Natural killer cell treated with Interleukin-12 subunit alpha and Interleukin-12 subunit beta and Interleukin-15 and Interleukin-18, amount 100 ng/mL, for 72 hours (primary cell): ENCODE data around the gene PRR7. TPM values are rescaled to one million over a fixed set of nuclear protein-coding genes. Genes with fewer than 3 reads are reported as not detected.
A peak's percentile ranks its signal among the peaks of the same experiment; 100 is the strongest.

ENCODE experiments used
- ATAC-seq, 2 donors: fragments of 150-1000 bp; cut with Tn5 transposase in 1 of 2; sonication (Bioruptor Pico), chemical (Tn5 transposase) in 1 of 2; 2 replicates each; pipeline ENCODE4 v1.10.0; 2021
- DNase-seq: peaks from one replicate; pipeline ENCODE4 v3.0.0; 2022; ENCODE audit warnings: low spot score
- H3K27ac Mint-ChIP-seq, 2 donors: 1 replicate in 1 of 2; 2 replicates in 1 of 2; pipeline ENCODE4 v1.8.0; 2022; ENCODE audit warnings: mixed read lengths in 2 of 2, mild to moderate bottlenecking in 1 of 2, moderate library complexity in 1 of 2
- H3K27me3 Mint-ChIP-seq, 2 donors: 1 replicate in 1 of 2; 2 replicates in 1 of 2; pipeline ENCODE4 v1.8.0; 2022; ENCODE audit warnings: mixed read lengths in 2 of 2
- H3K36me3 Mint-ChIP-seq: one replicate; pipeline ENCODE4 v1.8.0; 2022; ENCODE audit warnings: mixed read lengths
- H3K4me1 Mint-ChIP-seq, 2 donors: 1 replicate in 1 of 2; 2 replicates in 1 of 2; pipeline ENCODE4 v1.8.0; 2022; ENCODE audit warnings: low read depth in 2 of 2, mixed read lengths in 2 of 2, mild to moderate bottlenecking in 1 of 2
- H3K4me3 Mint-ChIP-seq: one replicate; pipeline ENCODE4 v1.8.0; 2022; ENCODE audit warnings: mixed read lengths
- H3K9me3 Mint-ChIP-seq: 2 replicates; pipeline ENCODE4 v1.8.0; 2022; ENCODE audit warnings: mixed read lengths
- total RNA-seq, 2 donors: library from RNA; stranded (reverse); gene quantifications; one replicate each; pipeline ENCODE4 v1.2.3, GENCODE V29; 2022

Gene PRR7
- total RNA-seq, 2 donors from 2014 or later, result 0.83 to 2.6 TPM

DNA sequence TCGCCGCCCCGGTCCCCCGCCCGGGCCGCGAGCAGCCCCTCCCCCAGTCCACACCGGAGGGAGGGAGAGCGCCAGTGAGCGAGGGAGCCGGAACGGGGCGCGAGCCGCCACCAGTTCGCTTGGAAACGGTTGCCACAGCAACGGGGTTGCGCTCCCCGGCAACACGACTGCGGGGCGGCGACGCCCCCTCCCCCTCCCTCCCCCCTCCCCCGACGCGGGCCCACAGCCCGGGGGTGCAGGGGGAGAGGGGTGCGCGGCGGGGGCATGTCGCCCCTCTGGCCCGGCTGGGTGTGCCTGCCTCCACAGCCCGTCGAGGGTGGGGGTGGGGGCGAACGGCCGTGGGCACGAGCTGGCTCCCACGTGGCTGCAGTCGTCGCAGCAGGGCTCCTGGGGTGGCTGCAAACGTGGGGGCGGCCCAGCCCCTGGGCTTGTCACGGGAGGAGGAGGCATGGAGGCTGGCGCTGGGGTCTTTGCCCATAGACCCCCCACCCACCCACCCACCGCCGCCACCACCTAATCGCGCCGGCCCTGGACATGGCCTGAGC lies 524 bp downstream of the PRR7 start:
- H3K27me3 Mint-ChIP-seq, result peaks cover 0 to 6% of the 10 kb centered on the region in 2 donors
- H3K36me3 Mint-ChIP-seq, result no peaks in the 10 kb centered on the region
- peaks cover 30 to 34% of the 10 kb centered on the region in 2 donors for H3K4me1 Mint-ChIP-seq
- H3K27ac Mint-ChIP-seq, result no peak overlapping the region
- H3K9me3 Mint-ChIP-seq, result no peaks in the 10 kb centered on the region
- peak; percentile 48 to 53 for ATAC-seq
- H3K4me3 Mint-ChIP-seq, result no peak overlapping the region
- DNase-seq, result no peak

DNA sequence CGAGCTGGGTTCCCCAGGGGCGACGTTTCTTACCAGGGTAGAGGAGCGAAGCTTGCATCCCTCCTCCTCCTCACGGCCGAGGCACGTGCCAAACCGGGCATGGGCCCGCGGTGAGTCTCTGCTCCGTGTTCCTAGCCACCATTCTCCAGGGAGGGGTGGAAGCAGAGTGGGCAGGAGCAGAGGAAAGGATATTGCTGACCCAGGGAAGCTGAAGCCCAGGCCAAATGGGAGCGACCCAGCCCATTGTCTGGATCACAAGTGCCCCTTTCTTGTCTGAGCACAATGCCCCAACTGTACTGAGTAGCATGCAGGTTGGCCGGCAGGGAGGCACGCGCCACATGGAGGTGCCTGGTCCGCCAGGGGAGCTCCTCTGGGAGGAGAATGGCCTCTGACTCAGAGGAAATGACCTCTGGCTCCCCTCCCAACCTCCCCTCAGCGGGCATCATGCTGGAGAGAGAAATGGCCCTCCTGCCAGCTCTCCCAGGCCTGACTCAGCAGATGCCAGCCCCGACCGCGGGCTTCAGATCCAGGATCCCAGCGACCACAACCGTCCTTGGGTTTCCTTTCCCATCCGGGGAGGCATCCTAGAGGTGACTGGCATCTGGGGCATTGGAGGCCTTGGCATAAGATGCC lies 1.1 kb downstream of the PRR7 start:
- Mint-ChIP-seq H3K27ac (peak overlapping the region in 1 of 2 donors; percentile 35), H3K36me3 (no peaks in the 10 kb centered on the region), H3K27me3 (peaks cover 0 to 6% of the 10 kb centered on the region in 2 donors), H3K4me1 (peaks cover 30 to 31% of the 10 kb centered on the region in 2 donors), H3K9me3 (no peaks in the 10 kb centered on the region), H3K4me3 (peak overlapping the region; percentile 52)
- ATAC-seq (no peak), DNase-seq (no peak)

DNA sequence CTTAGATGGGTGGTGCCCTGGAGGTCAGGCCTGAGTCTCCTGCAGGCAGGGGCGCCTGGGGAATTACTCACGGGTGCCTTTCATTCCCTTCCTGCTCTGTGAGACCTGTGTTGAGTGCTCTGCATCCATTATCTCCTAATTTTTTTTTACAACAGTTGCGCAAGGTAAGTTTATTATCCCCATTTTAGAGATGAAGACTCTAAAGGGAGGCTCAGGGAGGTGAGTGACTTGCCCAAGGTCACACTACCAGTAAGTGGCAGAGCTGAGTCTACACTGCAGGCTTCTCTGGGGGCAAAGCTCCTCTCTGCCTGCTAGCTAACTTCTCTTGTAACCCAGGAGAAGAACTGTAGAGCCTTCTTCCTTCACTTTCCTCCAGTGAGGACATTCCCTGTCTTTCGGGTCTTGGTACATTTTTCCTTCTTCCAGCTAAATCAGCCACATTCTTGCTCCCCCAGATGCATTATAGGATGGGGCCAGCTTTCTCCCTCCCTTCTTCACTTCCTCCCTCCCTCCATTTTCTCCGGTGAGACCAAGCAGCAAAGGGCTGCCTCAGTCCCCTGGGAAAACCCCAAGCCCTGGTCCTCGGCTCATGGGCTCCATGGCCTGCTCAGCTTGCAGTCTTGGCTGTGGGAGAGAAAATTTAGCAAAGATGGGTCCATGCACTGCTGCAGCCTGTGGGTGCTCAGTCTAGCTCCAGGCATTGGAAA lies 1.8 kb downstream of the PRR7 start:
- Mint-ChIP-seq H3K4me1 (peaks cover 33 to 36% of the 10 kb centered on the region in 2 donors), H3K36me3 (no peaks in the 10 kb centered on the region), H3K27me3 (peaks cover 0 to 6% of the 10 kb centered on the region in 2 donors), H3K27ac (peak overlapping the region in 1 of 2 donors; percentile 35), H3K4me3 (peak overlapping the region; percentile 52), H3K9me3 (no peaks in the 10 kb centered on the region)
- ATAC-seq (no peak), DNase-seq (no peak)

DNA sequence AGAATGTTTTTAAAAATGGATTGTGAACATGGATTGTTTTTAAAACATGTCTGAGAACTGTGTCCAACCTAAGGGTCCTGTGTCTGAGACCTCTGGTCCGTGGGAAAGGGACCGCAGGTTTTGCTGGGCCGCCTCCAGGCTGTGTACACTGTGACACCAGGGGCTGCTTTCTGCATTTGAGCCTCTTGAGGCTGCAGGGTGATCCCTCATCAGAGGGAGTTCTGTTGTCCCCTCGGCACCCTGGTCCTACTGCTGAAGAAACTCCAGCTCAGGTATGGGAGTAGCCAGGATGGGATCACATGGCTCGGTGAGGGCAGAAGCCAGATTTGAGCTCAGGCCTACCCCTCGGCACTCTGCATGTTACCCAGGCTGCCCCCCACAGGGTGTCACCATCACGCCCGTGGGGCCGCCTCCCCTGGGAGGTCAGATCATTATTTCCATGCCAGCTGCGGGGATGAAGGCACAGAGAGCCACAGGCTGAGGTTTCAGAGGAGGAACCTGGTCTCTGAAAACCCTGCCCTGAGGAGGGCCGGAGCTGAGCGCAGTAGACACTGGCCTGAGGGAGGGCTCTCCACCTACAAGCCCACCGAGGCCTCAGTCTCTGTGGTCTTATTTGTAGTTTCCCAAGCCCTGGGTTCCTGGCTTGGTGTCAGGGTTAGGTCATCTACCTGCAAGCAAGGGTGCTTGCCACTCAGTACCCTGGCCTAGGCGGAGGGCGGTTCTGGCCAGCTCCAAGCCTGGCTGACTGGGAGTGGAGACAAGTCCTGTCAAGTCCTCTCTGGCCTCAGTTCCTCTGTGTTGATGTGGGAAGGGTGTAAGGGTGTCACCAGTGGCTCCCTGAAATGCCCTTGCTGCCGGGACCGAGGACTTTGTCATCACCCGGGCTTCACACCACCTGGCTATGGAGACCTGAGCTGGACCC lies 2.8 kb downstream of the PRR7 start:
- H3K27me3 Mint-ChIP-seq, result peaks cover 0 to 6% of the 10 kb centered on the region in 2 donors
- H3K27ac Mint-ChIP-seq, result no peak overlapping the region
- ATAC-seq (no peak), DNase-seq (no peak)
- H3K9me3 Mint-ChIP-seq, result no peaks in the 10 kb centered on the region
- H3K4me1 Mint-ChIP-seq, result peaks cover 35 to 39% of the 10 kb centered on the region in 2 donors
- no peaks in the 10 kb centered on the region for H3K36me3 Mint-ChIP-seq
- H3K4me3 Mint-ChIP-seq, result no peak overlapping the region

DNA sequence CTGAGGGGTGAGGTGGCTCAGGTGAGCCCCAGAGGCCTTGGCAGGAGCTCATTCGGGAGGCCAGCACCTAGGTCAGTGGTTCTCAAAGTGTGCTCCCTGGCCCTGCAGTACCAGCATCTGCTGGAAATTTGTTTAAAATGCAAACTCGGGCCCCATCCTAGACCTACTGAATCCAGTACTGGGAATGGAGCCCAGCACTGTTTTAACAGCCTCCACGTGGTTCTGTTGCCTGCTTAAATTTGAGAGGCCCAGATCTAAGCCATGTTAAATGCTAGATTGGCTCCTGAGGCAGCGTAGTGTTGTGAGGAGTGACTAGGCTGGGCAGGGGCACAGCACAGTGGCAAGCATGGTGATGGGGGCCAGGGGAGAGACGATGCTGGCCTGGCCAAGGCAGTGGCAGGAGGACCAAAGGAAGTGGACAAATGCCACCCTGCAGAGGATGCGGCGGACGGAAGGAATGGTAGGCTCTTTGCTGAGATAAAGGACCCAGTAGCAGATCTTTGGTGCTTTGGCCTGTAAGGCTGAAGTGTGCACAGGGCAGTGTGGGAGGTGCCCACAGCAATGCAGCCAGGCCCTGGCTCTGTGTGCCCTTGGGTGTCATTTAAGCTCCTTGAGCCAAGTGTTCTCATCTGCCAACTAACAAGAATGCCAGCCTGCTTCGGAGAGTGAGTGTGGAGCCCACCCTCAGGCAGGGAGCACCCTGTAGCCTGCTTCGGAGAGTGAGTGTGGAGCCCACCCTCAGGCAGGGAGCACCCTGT lies 4.2 kb downstream of the PRR7 start:
- no peak for DNase-seq

DNA sequence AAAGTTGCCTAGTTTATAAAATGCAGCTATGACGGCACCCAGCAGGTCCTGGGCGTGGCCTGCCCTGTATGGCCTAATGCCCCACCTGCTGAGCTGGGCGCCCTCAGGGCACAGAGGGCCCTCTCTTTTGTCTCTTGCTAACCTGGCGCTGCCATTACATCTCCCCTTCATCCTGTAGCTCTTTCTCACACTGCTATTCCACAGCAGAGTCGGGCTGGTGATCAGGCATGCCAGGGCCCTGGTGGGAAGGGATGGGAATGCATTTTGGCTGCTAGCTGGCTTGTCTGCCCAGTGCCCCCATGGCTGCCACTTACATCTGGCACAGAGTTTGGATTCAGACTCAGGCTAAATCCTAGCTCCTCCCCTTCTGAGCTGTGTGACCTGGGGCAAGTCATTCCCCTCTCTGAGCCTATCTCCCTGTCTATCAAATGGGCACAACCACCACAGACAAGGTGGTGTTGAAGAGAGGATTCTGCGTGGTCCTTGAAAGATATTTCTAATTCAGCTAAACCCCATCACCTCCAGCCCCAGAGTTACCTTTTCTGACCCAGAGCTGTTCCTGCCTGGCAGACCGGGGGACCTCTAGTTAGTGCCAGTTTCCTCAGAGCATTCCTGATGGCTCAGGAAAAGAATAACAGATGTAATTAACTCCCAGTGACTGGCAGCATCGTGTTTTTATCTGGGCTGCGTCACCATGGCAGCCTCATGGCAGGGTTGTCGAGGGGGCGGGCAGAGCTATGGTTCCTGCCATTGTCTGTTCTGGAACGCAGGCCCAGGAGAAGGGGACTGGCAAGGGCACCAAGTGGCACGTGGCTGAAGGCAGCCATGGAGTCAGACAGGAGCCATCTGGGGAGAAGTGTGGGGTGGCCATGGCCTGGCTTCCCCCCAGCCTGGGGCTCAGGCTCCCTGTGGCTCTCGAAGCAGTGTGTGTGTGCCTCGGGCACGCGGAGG lies 6.3 kb downstream of the PRR7 start:
- Mint-ChIP-seq H3K9me3 (no peaks in the 10 kb centered on the region), H3K27me3 (peaks cover 0 to 6% of the 10 kb centered on the region in 2 donors), H3K27ac (no peak overlapping the region), H3K4me1 (peaks cover 19 to 20% of the 10 kb centered on the region in 2 donors), H3K36me3 (no peaks in the 10 kb centered on the region), H3K4me3 (no peak overlapping the region)
- ATAC-seq (no peak), DNase-seq (no peak)

More for the DNA sequence above, 4.2 kb downstream of the PRR7 start:
- Mint-ChIP-seq H3K4me3 (no peak overlapping the region), H3K9me3 (no peaks in the 10 kb centered on the region), H3K36me3 (no peaks in the 10 kb centered on the region), H3K27ac (peak overlapping the region in 1 of 2 donors; percentile 37), H3K4me1 (peaks cover 24 to 25% of the 10 kb centered on the region in 2 donors), H3K27me3 (peaks cover 0 to 6% of the 10 kb centered on the region in 2 donors)
- no peak for ATAC-seq

DNA sequence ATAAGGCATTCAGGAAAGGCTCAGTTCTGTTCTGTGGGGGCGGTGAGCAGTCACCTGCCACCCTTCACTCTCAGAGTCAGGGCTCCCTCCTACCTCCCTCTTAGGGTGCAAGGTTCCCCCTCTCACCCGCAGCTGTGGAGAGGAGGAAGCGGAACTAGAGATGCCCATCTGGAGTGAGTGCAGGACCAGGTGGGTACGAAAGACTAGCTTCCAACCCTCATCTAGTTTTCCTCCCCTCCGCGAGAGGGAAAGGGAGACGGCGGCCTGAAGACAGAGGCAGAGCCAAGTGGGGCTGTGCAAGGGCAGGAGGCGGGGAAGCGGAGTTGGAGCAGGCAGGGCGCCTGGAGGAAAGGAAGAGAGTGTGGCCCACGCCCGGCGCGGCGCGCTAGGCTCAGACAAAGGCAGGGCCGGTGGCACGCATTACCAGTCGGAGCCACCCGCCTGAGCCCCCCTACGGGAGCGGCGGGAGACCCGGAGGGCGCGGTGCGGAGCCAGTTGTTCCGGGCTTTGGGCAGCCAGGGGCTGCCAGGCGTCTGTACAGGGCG lies 7.3 kb downstream of the PRR7 start:
- Mint-ChIP-seq H3K36me3 (no peaks in the 10 kb centered on the region), H3K27ac (peak overlapping the region in 1 of 2 donors; percentile 41), H3K27me3 (peaks cover 0 to 3% of the 10 kb centered on the region in 2 donors), H3K4me3 (peak overlapping the region; percentile 79), H3K9me3 (no peaks in the 10 kb centered on the region), H3K4me1 (peaks cover 10 to 16% of the 10 kb centered on the region in 2 donors)
- ATAC-seq, result no peak
- no peak for DNase-seq

DNA sequence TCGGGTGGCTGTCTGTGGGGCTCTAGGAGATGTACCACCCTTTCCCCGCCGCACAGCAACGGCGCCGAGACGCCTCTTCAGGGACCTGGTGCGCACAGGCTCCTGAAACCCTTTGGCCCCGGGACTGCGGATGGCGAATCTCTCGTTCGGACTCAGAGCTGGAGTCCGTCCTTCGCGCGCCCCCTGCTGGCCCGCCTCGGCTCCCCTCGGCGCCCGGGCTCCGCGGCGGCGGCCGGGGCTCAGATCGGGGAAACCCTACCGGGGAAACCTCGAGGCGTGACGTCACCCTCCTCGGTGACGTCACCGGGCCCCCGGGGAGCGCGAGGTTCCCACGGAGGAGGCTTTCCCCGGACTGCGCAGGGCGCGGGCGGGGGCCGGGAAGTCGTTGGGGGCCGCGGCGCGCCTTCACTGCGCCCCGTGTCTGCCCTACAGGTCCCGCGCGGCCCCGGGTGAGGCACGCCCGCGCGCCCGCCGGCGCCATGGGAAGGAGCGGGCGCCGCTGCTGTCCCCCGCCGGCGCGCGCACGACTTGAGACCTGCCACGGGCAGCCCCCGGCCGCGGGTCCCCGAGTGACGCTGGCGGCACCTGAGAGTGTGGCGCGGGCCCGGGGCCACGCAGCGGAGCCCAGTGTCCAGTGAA lies 7.9 kb downstream of the PRR7 start:
- Mint-ChIP-seq H3K4me1 (peaks cover 10 to 16% of the 10 kb centered on the region in 2 donors), H3K9me3 (no peaks in the 10 kb centered on the region), H3K4me3 (peak overlapping the region; percentile 73), H3K27me3 (peaks cover 0 to 3% of the 10 kb centered on the region in 2 donors), H3K27ac (no peak overlapping the region), H3K36me3 (no peaks in the 10 kb centered on the region)
- ATAC-seq, result peak; percentile 79 to 85
- DNase-seq, result peak; percentile 94

DNA sequence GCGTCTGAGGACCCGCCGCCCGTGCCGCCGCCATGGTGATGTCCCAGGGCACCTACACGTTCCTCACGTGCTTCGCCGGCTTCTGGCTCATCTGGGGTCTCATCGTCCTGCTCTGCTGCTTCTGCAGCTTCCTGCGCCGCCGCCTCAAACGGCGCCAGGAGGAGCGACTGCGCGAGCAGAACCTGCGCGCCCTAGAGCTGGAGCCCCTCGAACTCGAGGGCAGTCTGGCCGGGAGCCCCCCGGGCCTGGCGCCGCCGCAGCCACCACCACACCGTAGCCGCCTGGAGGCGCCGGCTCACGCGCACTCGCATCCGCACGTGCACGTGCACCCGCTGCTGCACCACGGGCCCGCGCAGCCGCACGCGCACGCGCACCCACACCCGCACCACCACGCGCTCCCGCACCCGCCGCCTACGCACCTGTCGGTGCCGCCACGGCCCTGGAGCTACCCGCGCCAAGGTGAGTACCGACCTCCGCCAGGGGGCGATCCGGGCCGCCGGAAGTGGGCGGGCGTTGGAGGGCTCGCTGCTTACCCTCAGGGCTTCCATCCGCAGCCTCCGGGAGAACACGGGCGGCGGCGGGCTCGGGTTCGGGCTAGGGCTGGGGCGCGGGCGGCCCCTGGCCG lies 8.5 kb downstream of the PRR7 start:
- no peaks in the 10 kb centered on the region for H3K36me3 Mint-ChIP-seq
- H3K9me3 Mint-ChIP-seq, result no peaks in the 10 kb centered on the region
- H3K27me3 Mint-ChIP-seq, result peaks cover 0 to 3% of the 10 kb centered on the region in 2 donors
- DNase-seq, result peak; percentile 91
- H3K4me3 Mint-ChIP-seq, result peak overlapping the region; percentile 73
- H3K4me1 Mint-ChIP-seq, result peaks cover 10 to 16% of the 10 kb centered on the region in 2 donors
- H3K27ac Mint-ChIP-seq, result no peak overlapping the region
- ATAC-seq, result peak; percentile 72 to 79

DNA sequence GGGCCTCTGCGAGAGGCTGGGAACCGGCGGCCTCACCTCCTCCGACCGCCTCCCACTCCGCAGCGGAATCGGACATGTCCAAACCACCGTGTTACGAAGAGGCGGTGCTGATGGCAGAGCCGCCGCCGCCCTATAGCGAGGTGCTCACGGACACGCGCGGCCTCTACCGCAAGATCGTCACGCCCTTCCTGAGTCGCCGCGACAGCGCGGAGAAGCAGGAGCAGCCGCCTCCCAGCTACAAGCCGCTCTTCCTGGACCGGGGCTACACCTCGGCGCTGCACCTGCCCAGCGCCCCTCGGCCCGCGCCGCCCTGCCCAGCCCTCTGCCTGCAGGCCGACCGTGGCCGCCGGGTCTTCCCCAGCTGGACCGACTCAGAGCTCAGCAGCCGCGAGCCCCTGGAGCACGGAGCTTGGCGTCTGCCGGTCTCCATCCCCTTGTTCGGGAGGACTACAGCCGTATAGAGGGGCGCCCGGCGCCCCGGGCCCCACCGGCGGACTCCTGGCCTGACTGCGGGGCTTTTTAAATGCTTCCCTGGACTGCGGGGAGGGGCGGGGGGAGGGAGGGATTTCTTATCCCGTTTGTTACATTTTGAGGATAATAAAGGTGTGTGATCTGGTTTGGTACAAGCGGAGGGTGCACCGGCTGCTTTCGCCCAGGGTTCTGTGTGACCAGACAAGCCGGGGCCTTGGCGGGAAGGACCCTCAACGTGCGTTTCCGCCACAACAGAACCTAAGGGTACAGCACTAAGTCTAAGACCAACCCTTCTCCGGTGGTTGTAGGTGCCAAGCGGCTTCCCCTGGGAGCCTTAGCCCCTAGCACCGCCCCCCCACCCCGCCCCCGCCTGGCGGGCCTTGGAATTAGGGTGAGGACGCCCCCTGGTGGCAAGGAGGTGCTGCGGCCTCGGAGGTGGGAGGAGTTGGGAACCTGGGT lies 9.3 kb downstream of the PRR7 start:
- DNase-seq (peak; percentile 87), ATAC-seq (peak; percentile 51 to 64)
- peaks cover 0 to 3% of the 10 kb centered on the region in 2 donors for H3K27me3 Mint-ChIP-seq
- H3K4me1 Mint-ChIP-seq, result peaks cover 10 to 13% of the 10 kb centered on the region in 2 donors
- peak overlapping the region; percentile 73 for H3K4me3 Mint-ChIP-seq
- peak overlapping the region in 1 of 2 donors; percentile 44 for H3K27ac Mint-ChIP-seq
- H3K36me3 Mint-ChIP-seq, result no peaks in the 10 kb centered on the region
- H3K9me3 Mint-ChIP-seq, result no peaks in the 10 kb centered on the region
